ENCODE measurements around the gene PRKN. TPM values are rescaled to one million over a fixed set of nuclear protein-coding genes. Genes with fewer than 3 reads are reported as not detected.

The PRKN gene
- total RNA-seq, 4 donors from 2014 or later: 8.4 to 44.8 (median 12.6) TPM

- ATAC-seq (ENCODE audit: low FRiP score) (no peak), DNase-seq (ENCODE audit: low spot score) (no peak)
- no peak for TF ChIP-seq CTCF (IDR thresholded peaks at IDR 0.05)
Measured at GRCh38 chr6:161918628-161919205, 808.8 kb downstream of the PRKN start.

- ATAC-seq (ENCODE audit: low FRiP score) (no peak), DNase-seq (ENCODE audit: low spot score) (no peak)
- no peak for TF ChIP-seq CTCF (IDR thresholded peaks at IDR 0.05)
Measured at GRCh38 chr6:161918109-161918531, 809.4 kb downstream of the PRKN start.

- no peak for ATAC-seq (ENCODE audit: low FRiP score)
- no peak for TF ChIP-seq CTCF (IDR thresholded peaks at IDR 0.05)
- no peak for DNase-seq (ENCODE audit: low spot score)
Measured at GRCh38 chr6:161917645-161918044, 809.9 kb downstream of the PRKN start.

- ATAC-seq (ENCODE audit: low FRiP score) (no peak), DNase-seq (ENCODE audit: low spot score) (no peak)
- no peak for TF ChIP-seq CTCF (IDR thresholded peaks at IDR 0.05)
Measured at GRCh38 chr6:161915456-161915964, 812.1 kb downstream of the PRKN start.

GRCh38 chr6:161908872-161909271 lies 818.7 kb downstream of the PRKN start:
- no peak for TF ChIP-seq CTCF (IDR thresholded peaks at IDR 0.05)
- ATAC-seq (ENCODE audit: low FRiP score): no peak
- DNase-seq (ENCODE audit: low spot score): no peak

- DNase-seq (ENCODE audit: low spot score) (no peak), ATAC-seq (ENCODE audit: low FRiP score) (no peak)
- TF ChIP-seq CTCF (IDR thresholded peaks at IDR 0.05): no peak
Measured at GRCh38 chr6:161906571-161906970, 821.0 kb downstream of the PRKN start.

GRCh38 chr6:161903584-161904212 lies 823.9 kb downstream of the PRKN start:
- DNase-seq (ENCODE audit: low spot score) (no peak), ATAC-seq (ENCODE audit: low FRiP score) (no peak)
- TF ChIP-seq CTCF (IDR thresholded peaks at IDR 0.05): no peak

Measured in omental fat pad (tissue), 4 donors.